A673 (cell line): ENCODE results near the gene CCDC154. TPM values are rescaled to one million over a fixed set of nuclear protein-coding genes. Genes with fewer than 3 reads are reported as not detected.
A peak's percentile ranks its signal among the peaks of the same experiment; 100 is the strongest.

Experiments used
- BruUV-seq: library from RNA; stranded (reverse); fragments of 400-500 nt; replicated peaks from 2 replicates; lab custom pipeline; 2021; lab: Mats Ljungman, UMichigan
- CTCF ChIA-PET: fragments of 300-600 bp; sonication (Branson Sonifier 250); formaldehyde crosslinking; loops from one replicate; lab custom pipeline; 2022; ENCODE audit warnings: antibody characterized with exemption; lab: Charles Lee
- POLR2A ChIA-PET: fragments of 300-600 bp; sonication (Branson Sonifier 250); formaldehyde crosslinking; loops from one replicate; lab custom pipeline; 2022; ENCODE audit warnings: antibody characterized with exemption; ENCODE audit not compliant: low non-redundant PET; lab: Charles Lee
- DNase-seq: peaks from one replicate; pipeline ENCODE4 v3.0.0-alpha.2; 2015; ENCODE audit warnings: low spot score
- H3K27ac ChIP-seq: fragments of 200-600 bp; sonication (generic); 2 replicates; pipeline ENCODE4 v1.5.1; 2016; ENCODE audit warnings: mixed run types, low read depth, mild to moderate bottlenecking, mixed read lengths, antibody characterized with exemption, low read length; ENCODE audit not compliant: poor library complexity, severe bottlenecking
- H3K27me3 ChIP-seq: fragments of 200-600 bp; sonication (generic); replicated peaks from 2 replicates; pipeline ENCODE4 v1.6.1; 2017; ENCODE audit warnings: mixed run types, low read depth, mild to moderate bottlenecking, mixed read lengths, antibody characterized with exemption, low read length; ENCODE audit not compliant: insufficient read depth, poor library complexity
- H3K36me3 ChIP-seq: fragments of 200-600 bp; sonication (generic); 2 replicates; pipeline ENCODE4 v1.6.1; 2016; ENCODE audit warnings: mixed run types, mild to moderate bottlenecking, mixed read lengths, antibody characterized with exemption, low read length; ENCODE audit not compliant: insufficient read depth, poor library complexity, severe bottlenecking
- H3K4me1 ChIP-seq: fragments of 200-600 bp; sonication (generic); 2 replicates; pipeline ENCODE4 v1.6.1; 2017; ENCODE audit warnings: mixed run types, mild to moderate bottlenecking, mixed read lengths, antibody characterized with exemption, low read length; ENCODE audit not compliant: insufficient read depth, poor library complexity, severe bottlenecking
- H3K4me3 ChIP-seq: fragments of 200-600 bp; sonication (generic); 2 replicates; pipeline ENCODE4 v1.5.1; 2016; ENCODE audit warnings: low read depth, mixed run types, mild to moderate bottlenecking, mixed read lengths, low read length; ENCODE audit not compliant: poor library complexity, severe bottlenecking
- H3K9me3 ChIP-seq: fragments of 200-600 bp; sonication (generic); 2 replicates; pipeline ENCODE4 v1.6.1; 2016; ENCODE audit warnings: mixed run types, low read depth, mild to moderate bottlenecking, mixed read lengths, antibody characterized with exemption, low read length; ENCODE audit not compliant: poor library complexity, severe bottlenecking
- EZH2 ChIP-seq: fragments of 200-600 bp; sonication (generic); IDR thresholded peaks from 2 replicates; pipeline ENCODE4 v1.6.1; 2017; ENCODE audit warnings: borderline replicate concordance, low read depth, mild to moderate bottlenecking, mixed read lengths, antibody characterized with exemption, low read length; ENCODE audit not compliant: poor library complexity, severe bottlenecking
- intact Hi-C: fragments of 100-400 bp; cut with micrococcal nuclease; formaldehyde crosslinking; loops from one replicate; pipeline ENCODE4 v1.10.0; 2022; ENCODE audit not compliant: unreplicated experiment
- total RNA-seq: library from RNA; stranded (reverse); gene quantifications from 2 replicates; pipeline ENCODE4 v1.2.3, GENCODE V29; 2021
- TF ChIP-seq, protein P1 (sequence below): fragments of 300-800, 200-600 bp; sonication (generic); conservative IDR thresholded peaks from 2 replicates; pipeline ENCODE4 v1.5.1; 2017; ENCODE audit warnings: low read depth, mild to moderate bottlenecking, antibody characterized with exemption, low read length, moderate library complexity, mixed read lengths

The CCDC154 gene
- total RNA-seq, 1 experiment from 2014 or later = 1.2 TPM

- CTCF ChIA-PET = no interaction called here
- intact Hi-C loops = no loop called here
- no peak overlapping the region for H3K27ac ChIP-seq
- POLR2A ChIA-PET = no interaction called here
- peaks cover 5% of the 10 kb centered on the region for H3K4me1 ChIP-seq
- H3K36me3 ChIP-seq = no peaks in the 10 kb centered on the region
- H3K4me3 ChIP-seq = no peak overlapping the region
- no peak for DNase-seq
- H3K9me3 ChIP-seq = no peaks in the 10 kb centered on the region
- TF ChIP-seq, protein P1, sequence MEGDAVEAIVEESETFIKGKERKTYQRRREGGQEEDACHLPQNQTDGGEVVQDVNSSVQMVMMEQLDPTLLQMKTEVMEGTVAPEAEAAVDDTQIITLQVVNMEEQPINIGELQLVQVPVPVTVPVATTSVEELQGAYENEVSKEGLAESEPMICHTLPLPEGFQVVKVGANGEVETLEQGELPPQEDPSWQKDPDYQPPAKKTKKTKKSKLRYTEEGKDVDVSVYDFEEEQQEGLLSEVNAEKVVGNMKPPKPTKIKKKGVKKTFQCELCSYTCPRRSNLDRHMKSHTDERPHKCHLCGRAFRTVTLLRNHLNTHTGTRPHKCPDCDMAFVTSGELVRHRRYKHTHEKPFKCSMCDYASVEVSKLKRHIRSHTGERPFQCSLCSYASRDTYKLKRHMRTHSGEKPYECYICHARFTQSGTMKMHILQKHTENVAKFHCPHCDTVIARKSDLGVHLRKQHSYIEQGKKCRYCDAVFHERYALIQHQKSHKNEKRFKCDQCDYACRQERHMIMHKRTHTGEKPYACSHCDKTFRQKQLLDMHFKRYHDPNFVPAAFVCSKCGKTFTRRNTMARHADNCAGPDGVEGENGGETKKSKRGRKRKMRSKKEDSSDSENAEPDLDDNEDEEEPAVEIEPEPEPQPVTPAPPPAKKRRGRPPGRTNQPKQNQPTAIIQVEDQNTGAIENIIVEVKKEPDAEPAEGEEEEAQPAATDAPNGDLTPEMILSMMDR = no peak
- no peak for TF ChIP-seq EZH2
- BruUV-seq = TSS peak; percentile 8
- H3K27me3 ChIP-seq = no peaks in the 10 kb centered on the region
Measured at GRCh38 chr16:1412847-1413246, 31.5 kb downstream of the CCDC154 start.

- peak overlapping the region; percentile 54 for H3K27ac ChIP-seq
- H3K4me1 ChIP-seq = peaks cover 7% of the 10 kb centered on the region
- intact Hi-C loops = no loop called here
- no peak for TF ChIP-seq EZH2
- TF ChIP-seq, protein P1 = no peak
- POLR2A ChIA-PET = no interaction called here
- H3K27me3 ChIP-seq = no peaks in the 10 kb centered on the region
- H3K9me3 ChIP-seq = no peaks in the 10 kb centered on the region
- BruUV-seq = no TSS peak
- DNase-seq = peak; percentile 93
- no peaks in the 10 kb centered on the region for H3K36me3 ChIP-seq
- CTCF ChIA-PET = no interaction called here
- peak overlapping the region; percentile 58 for H3K4me3 ChIP-seq
Measured at GRCh38 chr16:1408171-1408837, 36.1 kb downstream of the CCDC154 start.

DNA sequence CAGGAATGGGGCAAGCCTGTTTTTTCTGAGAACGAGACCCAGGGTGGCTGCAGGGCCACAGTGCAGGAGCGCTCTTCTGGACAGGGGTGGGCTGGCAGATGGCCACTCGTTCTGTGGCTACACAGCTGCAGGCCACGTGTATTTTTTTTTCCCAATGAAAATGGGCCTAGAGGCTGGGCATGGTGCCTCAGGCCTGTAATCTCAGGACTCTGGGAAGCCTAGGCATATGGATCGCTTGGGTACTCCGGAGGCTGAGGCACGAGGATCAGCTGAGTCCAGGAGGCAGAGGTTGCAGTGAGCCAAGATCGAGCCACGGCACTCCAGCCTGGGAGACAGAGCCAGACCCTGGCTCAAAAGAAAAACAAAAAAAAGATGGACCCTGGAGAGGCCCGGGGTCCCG, 36.6 kb downstream of the CCDC154 start:
- Histone ChIP-seq H3K27me3 (no peaks in the 10 kb centered on the region), H3K4me3 (peak overlapping the region; percentile 58), H3K27ac (no peak overlapping the region), H3K4me1 (peaks cover 7% of the 10 kb centered on the region), H3K9me3 (no peaks in the 10 kb centered on the region), H3K36me3 (no peaks in the 10 kb centered on the region)
- no peak for TF ChIP-seq EZH2
- TF ChIP-seq, protein P1 = no peak
- DNase-seq = no peak
- intact Hi-C loops = no loop called here
- no TSS peak for BruUV-seq
- CTCF ChIA-PET = no interaction called here
- POLR2A ChIA-PET = no interaction called here
